Osteocyte (in vitro differentiated cells): Measurements from ENCODE around the gene IL1RAPL2. TPM values are rescaled to one million over a fixed set of nuclear protein-coding genes. Genes with fewer than 3 reads are reported as not detected.

ENCODE experiments used
- DNase-seq: peaks from one replicate; pipeline ENCODE4 v3.0.0; 2021; ENCODE audit warnings: mixed read lengths; ENCODE audit not compliant: unreplicated experiment; ENCODE audit errors: extremely low spot score
- H3K27ac Mint-ChIP-seq: one replicate; pipeline ENCODE4 v1.8.0; 2021; ENCODE audit warnings: mild to moderate bottlenecking, mixed read lengths; ENCODE audit not compliant: unreplicated experiment
- H3K27me3 Mint-ChIP-seq: one replicate; pipeline ENCODE4 v1.8.0; 2021; ENCODE audit warnings: mixed read lengths; ENCODE audit not compliant: unreplicated experiment
- H3K36me3 Mint-ChIP-seq: one replicate; pipeline ENCODE4 v1.8.0; 2021; ENCODE audit warnings: mixed read lengths; ENCODE audit not compliant: unreplicated experiment
- H3K4me1 Mint-ChIP-seq: one replicate; pipeline ENCODE4 v1.8.0; 2021; ENCODE audit warnings: mixed read lengths; ENCODE audit not compliant: unreplicated experiment
- H3K4me3 Mint-ChIP-seq: one replicate; pipeline ENCODE4 v1.8.0; 2021; ENCODE audit warnings: mild to moderate bottlenecking, moderate library complexity, mixed read lengths; ENCODE audit not compliant: unreplicated experiment
- H3K9me3 Mint-ChIP-seq: one replicate; pipeline ENCODE4 v1.8.0; 2021; ENCODE audit warnings: mixed read lengths; ENCODE audit not compliant: unreplicated experiment
- CTCF ChIP-seq: fragments of 200-600 bp; sonication (generic); IDR thresholded peaks from 2 replicates; pipeline ENCODE4 v1.5.0; 2021; ENCODE audit warnings: antibody characterized with exemption, mild to moderate bottlenecking, moderate library complexity
- total RNA-seq: library from RNA; stranded (reverse); gene quantifications from 2 replicates; pipeline ENCODE4 v1.2.1, GENCODE V29; 2021

The IL1RAPL2 gene
- total RNA-seq, 1 donor from 2014 or later, result not detected

- Mint-ChIP-seq H3K27me3 (no peaks in the 10 kb centered on the region), H3K4me1 (no peaks in the 10 kb centered on the region), H3K9me3 (peaks cover 10% of the 10 kb centered on the region), H3K36me3 (no peaks in the 10 kb centered on the region), H3K27ac (no peak overlapping the region), H3K4me3 (no peak overlapping the region)
- no peak for TF ChIP-seq CTCF
- DNase-seq, result no peak
Observed at GRCh38 chrX:105323928-105324327, 757.9 kb downstream of the IL1RAPL2 start.

DNA sequence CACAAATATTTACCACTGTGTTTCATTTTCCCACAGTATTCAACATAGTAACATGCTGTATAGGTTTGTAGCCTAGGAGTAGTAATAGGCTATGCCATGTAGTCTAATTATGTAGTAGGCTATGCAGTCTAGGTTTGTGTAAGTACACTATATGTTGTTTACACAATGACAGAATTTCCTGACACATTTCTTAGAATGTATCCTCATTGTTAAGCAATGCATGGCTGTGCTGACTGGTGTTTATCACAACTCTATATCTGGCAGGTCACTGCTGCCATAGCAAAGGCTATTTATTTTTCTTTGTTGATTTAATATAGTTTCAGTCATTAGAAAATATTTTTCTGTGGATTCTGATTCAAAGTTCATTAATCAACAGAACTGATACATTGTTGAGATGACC is 762.8 kb downstream of the IL1RAPL2 start:
- Mint-ChIP-seq H3K36me3 (no peaks in the 10 kb centered on the region), H3K4me1 (no peaks in the 10 kb centered on the region), H3K4me3 (no peak overlapping the region), H3K9me3 (peaks cover 9% of the 10 kb centered on the region), H3K27ac (no peak overlapping the region), H3K27me3 (no peaks in the 10 kb centered on the region)
- DNase-seq, result no peak
- no peak for TF ChIP-seq CTCF

- peaks cover 13% of the 10 kb centered on the region for H3K9me3 Mint-ChIP-seq
- H3K4me1 Mint-ChIP-seq, result no peaks in the 10 kb centered on the region
- no peak for DNase-seq
- TF ChIP-seq CTCF, result no peak
- H3K4me3 Mint-ChIP-seq, result no peak overlapping the region
- H3K36me3 Mint-ChIP-seq, result no peaks in the 10 kb centered on the region
- H3K27me3 Mint-ChIP-seq, result no peaks in the 10 kb centered on the region
- no peak overlapping the region for H3K27ac Mint-ChIP-seq
Observed at GRCh38 chrX:105331244-105331643, 765.2 kb downstream of the IL1RAPL2 start.

DNA sequence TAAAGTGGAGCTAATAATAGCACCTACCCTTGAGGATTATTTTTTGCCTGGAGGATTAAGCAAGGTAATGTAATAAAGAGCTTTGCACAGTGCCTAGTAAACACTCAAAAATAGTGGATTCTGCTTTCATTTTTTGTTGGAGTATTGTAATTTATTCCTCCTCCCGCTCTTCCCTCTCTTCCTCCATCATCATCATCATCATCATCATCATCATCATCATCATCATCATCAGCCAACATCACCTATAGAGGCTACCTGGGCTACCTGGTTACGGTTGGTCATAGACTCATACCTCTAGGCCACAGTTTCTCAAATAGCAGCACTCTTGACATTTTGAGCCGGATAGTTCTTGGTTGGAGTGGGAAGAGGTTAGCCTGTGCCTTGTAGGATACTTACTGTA is 781.4 kb downstream of the IL1RAPL2 start:
- H3K27ac Mint-ChIP-seq, result no peak overlapping the region
- no peaks in the 10 kb centered on the region for H3K36me3 Mint-ChIP-seq
- H3K9me3 Mint-ChIP-seq, result peaks cover 14% of the 10 kb centered on the region
- no peak overlapping the region for H3K4me3 Mint-ChIP-seq
- no peaks in the 10 kb centered on the region for H3K27me3 Mint-ChIP-seq
- no peaks in the 10 kb centered on the region for H3K4me1 Mint-ChIP-seq
- DNase-seq, result no peak
- TF ChIP-seq CTCF, result no peak

DNA sequence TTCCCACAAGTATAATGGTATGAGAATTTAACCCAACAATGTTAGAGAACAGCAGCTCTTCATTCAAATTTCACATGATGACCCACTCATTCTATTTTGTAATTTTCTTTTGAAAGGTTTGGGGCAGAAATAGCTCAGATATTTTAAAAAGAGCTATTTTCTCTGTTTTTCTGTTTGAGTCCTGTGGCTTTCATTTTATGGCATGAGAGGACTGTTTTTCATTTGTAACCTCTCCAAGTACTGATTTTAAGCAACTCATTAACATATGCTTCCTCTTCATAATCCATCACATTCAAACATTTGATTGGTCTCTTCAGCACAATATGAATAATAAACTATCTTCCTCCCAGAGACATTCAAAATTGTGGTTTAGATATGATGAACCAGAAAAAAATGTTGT is 783.5 kb downstream of the IL1RAPL2 start:
- no peak for TF ChIP-seq CTCF
- H3K9me3 Mint-ChIP-seq, result peaks cover 18% of the 10 kb centered on the region
- H3K4me1 Mint-ChIP-seq, result no peaks in the 10 kb centered on the region
- no peak for DNase-seq
- H3K4me3 Mint-ChIP-seq, result no peak overlapping the region
- H3K27ac Mint-ChIP-seq, result no peak overlapping the region
- no peaks in the 10 kb centered on the region for H3K27me3 Mint-ChIP-seq
- H3K36me3 Mint-ChIP-seq, result no peaks in the 10 kb centered on the region
